OCI-LY1 (cell line): ENCODE measurements around the gene SLC6A4.
"Not testable (repeated sequence)": the region's sequence is repeated elsewhere in the genome, so short reads cannot be mapped to it uniquely, and the experiment has no call there.

ENCODE experiments used
- H2AFZ ChIP-seq: fragments of 200-600 bp; sonication (generic), shearing (Covaris generic); 2 replicates; pipeline ENCODE4 v1.6.0; 2014; ENCODE audit warnings: antibody characterized with exemption, mild to moderate bottlenecking, low read length
- H3F3A ChIP-seq: fragments of 200-600 bp; sonication (generic), shearing (Covaris generic); 2 replicates; pipeline ENCODE4 v1.6.0; 2014; ENCODE audit warnings: mild to moderate bottlenecking, antibody characterized with exemption, low read length, moderate library complexity; ENCODE audit not compliant: insufficient read depth
- H3K27ac ChIP-seq: fragments of 200-600 bp; sonication (generic); 2 replicates; pipeline ENCODE4 v1.5.1; 2014; ENCODE audit warnings: low read length, mixed run types, mild to moderate bottlenecking, low read depth; ENCODE audit not compliant: poor library complexity, severe bottlenecking
- H3K27me3 ChIP-seq: fragments of 200-600 bp; sonication (generic); 2 replicates; pipeline ENCODE4 v1.6.0; 2014; ENCODE audit warnings: antibody characterized with exemption, mild to moderate bottlenecking, low read length, moderate library complexity; ENCODE audit not compliant: insufficient read depth
- H3K36me3 ChIP-seq: fragments of 200-600 bp; sonication (generic); 2 replicates; pipeline ENCODE4 v1.6.1; 2014; ENCODE audit warnings: mild to moderate bottlenecking, antibody characterized with exemption, low read length, moderate library complexity, mixed read lengths; ENCODE audit not compliant: insufficient read depth
- H3K4me1 ChIP-seq: fragments of 200-600 bp; sonication (generic); 2 replicates; pipeline ENCODE4 v1.5.1; 2014; ENCODE audit warnings: mild to moderate bottlenecking, low read length, moderate library complexity; ENCODE audit not compliant: insufficient read depth, severe bottlenecking
- H3K4me2 ChIP-seq: fragments of 200-600 bp; sonication (generic), shearing (Covaris generic); 2 replicates; pipeline ENCODE4 v1.6.1; 2014; ENCODE audit warnings: low read length
- H3K4me3 ChIP-seq: fragments of 200-600 bp; sonication (generic); 2 replicates; pipeline ENCODE4 v1.5.1; 2014; ENCODE audit warnings: low read length, low read depth, mild to moderate bottlenecking, mixed read lengths; ENCODE audit not compliant: poor library complexity, severe bottlenecking
- H3K79me2 ChIP-seq: fragments of 200-600 bp; shearing (Covaris generic); 2 replicates; pipeline ENCODE4 v1.6.1; 2016; ENCODE audit warnings: mixed run types, low read length, mixed read lengths; ENCODE audit not compliant: insufficient read depth
- H3K9ac ChIP-seq: fragments of 200-600 bp; sonication (generic), shearing (Covaris generic); 2 replicates; pipeline ENCODE4 v1.6.1; 2014; ENCODE audit warnings: mild to moderate bottlenecking, low read length, mixed read lengths
- H3K9me2 ChIP-seq: fragments of 200-600 bp; sonication (generic), shearing (Covaris generic); 2 replicates; pipeline ENCODE4 v1.6.1; 2014; ENCODE audit warnings: low read depth, mild to moderate bottlenecking, low read length, mixed read lengths
- H3K9me3 ChIP-seq: fragments of 200-600 bp; shearing (Covaris generic); 2 replicates; pipeline ENCODE4 v1.6.1; 2014; ENCODE audit warnings: low read length, mixed read lengths
- H4K20me1 ChIP-seq: fragments of 200-600 bp; sonication (generic), shearing (Covaris generic); 2 replicates; pipeline ENCODE4 v1.6.0; 2016; ENCODE audit warnings: mild to moderate bottlenecking, low read length; ENCODE audit not compliant: insufficient read depth
- CTCF ChIP-seq: fragments of 200-600 bp; sonication (generic), shearing (Covaris generic); IDR thresholded peaks from 2 replicates; pipeline ENCODE4 v1.5.1; 2017; ENCODE audit warnings: mild to moderate bottlenecking, antibody characterized with exemption, low read length, moderate library complexity, mixed read lengths
- EZH2 ChIP-seq: fragments of 200-600 bp; sonication (generic), shearing (Covaris generic); IDR thresholded peaks from 2 replicates; pipeline ENCODE4 v1.8.0; 2017; ENCODE audit warnings: borderline replicate concordance, mixed run types, mild to moderate bottlenecking, antibody characterized with exemption, low read length, moderate library complexity, mixed read lengths

The SLC6A4 gene

GRCh38 chr17:30230596-30231125 lies 4.8 kb downstream of the SLC6A4 start:
- no peak overlapping the region for H3K27ac ChIP-seq
- H3K36me3 ChIP-seq, result no peaks in the 10 kb centered on the region
- no peaks in the 10 kb centered on the region for H3K79me2 ChIP-seq
- H3K4me3 ChIP-seq, result no peak overlapping the region
- H3K4me1 ChIP-seq, result peaks cover 5% of the 10 kb centered on the region
- peaks cover 1% of the 10 kb centered on the region; the same call in 1 of the 2 replicates for H3K27me3 ChIP-seq
- no peak overlapping the region for H3K9ac ChIP-seq
- no peak for TF ChIP-seq EZH2
- no peaks in the 10 kb centered on the region for H3K9me2 ChIP-seq
- no peak overlapping the region for H3K4me2 ChIP-seq
- H4K20me1 ChIP-seq, result no peaks in the 10 kb centered on the region
- no peaks in the 10 kb centered on the region for H3F3A ChIP-seq
- H2AFZ ChIP-seq, result no peak overlapping the region
- H3K9me3 ChIP-seq, result no peaks in the 10 kb centered on the region

- not testable (repeated sequence) for H3K27me3 ChIP-seq, H2AFZ ChIP-seq, H3K4me1 ChIP-seq, H3K9me3 ChIP-seq, H3K9ac ChIP-seq, H3K79me2 ChIP-seq, H3K27ac ChIP-seq, H3K9me2 ChIP-seq, H3K4me3 ChIP-seq, H3K36me3 ChIP-seq, H3F3A ChIP-seq, H3K4me2 ChIP-seq, H4K20me1 ChIP-seq
Observed at GRCh38 chr17:30230009-30230408, 5.5 kb downstream of the SLC6A4 start.

- no peaks in the 10 kb centered on the region for H3K36me3 ChIP-seq
- TF ChIP-seq CTCF, result no peak
- TF ChIP-seq EZH2, result no peak
- H3K9me3 ChIP-seq, result no peaks in the 10 kb centered on the region
- H3K9ac ChIP-seq, result no peak overlapping the region
- H3K4me1 ChIP-seq, result peaks cover 5% of the 10 kb centered on the region
- no peak overlapping the region for H2AFZ ChIP-seq
- no peak overlapping the region for H3K27ac ChIP-seq
- H3K4me2 ChIP-seq, result no peak overlapping the region
- no peaks in the 10 kb centered on the region for H3K9me2 ChIP-seq
- H3K79me2 ChIP-seq, result no peaks in the 10 kb centered on the region
- H3K27me3 ChIP-seq, result no peaks in the 10 kb centered on the region; the same call in 1 of the 2 replicates
- H4K20me1 ChIP-seq, result no peaks in the 10 kb centered on the region
- no peaks in the 10 kb centered on the region for H3F3A ChIP-seq
- H3K4me3 ChIP-seq, result no peak overlapping the region
Observed at GRCh38 chr17:30229012-30229411, 6.5 kb downstream of the SLC6A4 start.

GRCh38 chr17:30228011-30228410 lies 7.5 kb downstream of the SLC6A4 start:
- no peak for TF ChIP-seq EZH2
- no peak for TF ChIP-seq CTCF
- no peak overlapping the region for H3K27ac ChIP-seq
- H4K20me1 ChIP-seq, result no peaks in the 10 kb centered on the region
- no peak overlapping the region for H2AFZ ChIP-seq
- no peak overlapping the region for H3K4me2 ChIP-seq
- no peaks in the 10 kb centered on the region for H3K79me2 ChIP-seq
- H3K36me3 ChIP-seq, result no peaks in the 10 kb centered on the region
- no peaks in the 10 kb centered on the region for H3F3A ChIP-seq
- H3K4me1 ChIP-seq, result peaks cover 5% of the 10 kb centered on the region
- no peak overlapping the region for H3K9ac ChIP-seq
- no peaks in the 10 kb centered on the region; the same call in 1 of the 2 replicates for H3K27me3 ChIP-seq
- H3K9me2 ChIP-seq, result no peaks in the 10 kb centered on the region
- no peaks in the 10 kb centered on the region for H3K9me3 ChIP-seq
- H3K4me3 ChIP-seq, result no peak overlapping the region
